Measurements from ENCODE around the gene RHOXF1. TPM values are rescaled to one million over a fixed set of nuclear protein-coding genes. Genes with fewer than 3 reads are reported as not detected.
A peak's percentile ranks its signal among the peaks of the same experiment; 100 is the strongest.
"Not testable (repeated sequence)": the region's sequence is repeated elsewhere in the genome, so short reads cannot be mapped to it uniquely, and the experiment has no call there.

The RHOXF1 gene
- total and polyA plus RNA-seq, 2 of the 8 experiments (the other 6 are each of a cell fraction or from before 2014, with no cell fraction given), result not detected

GRCh38 chrX:120158313-120158712 is 42.6 kb upstream of the RHOXF1 start, which contains the start of gene RHOXF2:
TSS of gene RHOXF2 (plus strand) at chrX:120158613. CDS start at chrX:120158751, 138 bp downstream.
- H2BK15ac ChIP-seq (ENCODE audit: low read length); H2AK5ac ChIP-seq (ENCODE audit: low read depth, low read length); H3K79me1 ChIP-seq (ENCODE audit: low read depth, low read length); H3K56ac ChIP-seq (replicated peaks; ENCODE audit: insufficient read length, low read depth, low read length); H3K27me3 ChIP-seq (replicated peaks in 1 of 4; ENCODE audit: control insufficient read depth in 3 of 4, extremely low read depth in 1 of 4, insufficient read depth in 3 of 4, low read length in 3 of 4); H3K9me3 ChIP-seq (ENCODE audit: insufficient read depth in 2 of 2, low read depth in 1 of 2, low read length in 1 of 2); H3K36me3 ChIP-seq (ENCODE audit: control insufficient read depth in 2 of 4, insufficient read depth in 4 of 4, low read length in 3 of 4); H3K4ac ChIP-seq (replicated peaks; ENCODE audit: insufficient read length, low read depth, low read length); DNase-seq (ENCODE audit: low read depth in 1 of 2, low spot score in 2 of 2); H3K27ac ChIP-seq (ENCODE audit: low read depth, low read length); H2AFZ ChIP-seq (ENCODE audit: low read length); H3K9ac ChIP-seq (replicated peaks in 1 of 4; ENCODE audit: extremely low read depth in 1 of 4, low read depth in 3 of 4, low read length in 3 of 4); CTCF ChIA-PET (ENCODE audit: partially characterized antibody); H3K4me2 ChIP-seq (ENCODE audit: insufficient read depth in 1 of 2, low read depth in 2 of 2, low read length in 2 of 2); H4K91ac ChIP-seq (replicated peaks; ENCODE audit: insufficient read length, low read length); H2BK12ac ChIP-seq (ENCODE audit: low read depth, low read length); FAIRE-seq; H2BK5ac ChIP-seq (ENCODE audit: low read depth, low read length); POLR2A ChIA-PET (ENCODE audit: partially characterized antibody); H4K20me1 ChIP-seq (replicated peaks in 1 of 2; ENCODE audit: control insufficient read depth in 1 of 2, insufficient read depth in 2 of 2, low read length in 2 of 2); H2BK120ac ChIP-seq (replicated peaks; ENCODE audit: low read depth, low read length); H3K4me3 ChIP-seq (ENCODE audit: extremely low read depth in 1 of 4, insufficient read depth in 2 of 4, low read depth in 3 of 4, low read length in 4 of 4); H3K23ac ChIP-seq (ENCODE audit: insufficient read length); H3K4me1 ChIP-seq (replicated peaks in 1 of 4; ENCODE audit: control insufficient read depth in 3 of 4, insufficient read depth in 4 of 4, low read length in 3 of 4); H4K5ac ChIP-seq (ENCODE audit: insufficient read length, low read depth, low read length); H2BK20ac ChIP-seq (ENCODE audit: low read length); H3K14ac ChIP-seq (ENCODE audit: insufficient read length); H3K79me2 ChIP-seq (ENCODE audit: control insufficient read depth in 1 of 2, insufficient read depth in 2 of 2, low read length in 2 of 2); H4K8ac ChIP-seq (ENCODE audit: extremely low read depth, insufficient read depth, low read length); H3K18ac ChIP-seq (ENCODE audit: extremely low read depth, low read length); H3K23me2 ChIP-seq (ENCODE audit: low read depth, low read length): not testable (repeated sequence)
- WGBS, 2 experiments (ENCODE audit: extremely low coverage in 1 of 2, insufficient coverage in 1 of 2, insufficient read length in 1 of 2, insufficient replicate concordance in 2 of 2, low coverage in 1 of 2, low lambda C conversion rate in 2 of 2, missing lambda C conversion rate in 1 of 2), result no CpG with 5 or more reads among the region's 15 CpGs

GRCh38 chrX:120150109-120150744 is 34.5 kb upstream of the RHOXF1 start:
- H3K4me3 ChIP-seq (ENCODE audit: extremely low read depth in 1 of 4, insufficient read depth in 2 of 4, low read depth in 3 of 4, low read length in 4 of 4); H2BK15ac ChIP-seq (ENCODE audit: low read length); H4K8ac ChIP-seq (ENCODE audit: extremely low read depth, insufficient read depth, low read length); H2AFZ ChIP-seq (ENCODE audit: low read length); POLR2A ChIA-PET (ENCODE audit: partially characterized antibody); H3K4me1 ChIP-seq (replicated peaks in 1 of 4; ENCODE audit: control insufficient read depth in 3 of 4, insufficient read depth in 4 of 4, low read length in 3 of 4); H2AK5ac ChIP-seq (ENCODE audit: low read depth, low read length); CTCF ChIA-PET (ENCODE audit: partially characterized antibody); H3K36me3 ChIP-seq (ENCODE audit: control insufficient read depth in 2 of 4, insufficient read depth in 4 of 4, low read length in 3 of 4); H3K23me2 ChIP-seq (ENCODE audit: low read depth, low read length); H2BK12ac ChIP-seq (ENCODE audit: low read depth, low read length); H3K27me3 ChIP-seq (replicated peaks in 1 of 4; ENCODE audit: control insufficient read depth in 3 of 4, extremely low read depth in 1 of 4, insufficient read depth in 3 of 4, low read length in 3 of 4); H3K79me2 ChIP-seq (ENCODE audit: control insufficient read depth in 1 of 2, insufficient read depth in 2 of 2, low read length in 2 of 2); H3K4me2 ChIP-seq (ENCODE audit: insufficient read depth in 1 of 2, low read depth in 2 of 2, low read length in 2 of 2); H4K20me1 ChIP-seq (replicated peaks in 1 of 2; ENCODE audit: control insufficient read depth in 1 of 2, insufficient read depth in 2 of 2, low read length in 2 of 2); H4K5ac ChIP-seq (ENCODE audit: insufficient read length, low read depth, low read length); H3K9ac ChIP-seq (replicated peaks in 1 of 4; ENCODE audit: extremely low read depth in 1 of 4, low read depth in 3 of 4, low read length in 3 of 4); DNase-seq (ENCODE audit: low read depth in 1 of 2, low spot score in 2 of 2); H3K14ac ChIP-seq (ENCODE audit: insufficient read length); H3K4ac ChIP-seq (replicated peaks; ENCODE audit: insufficient read length, low read depth, low read length); H4K91ac ChIP-seq (replicated peaks; ENCODE audit: insufficient read length, low read length); H2BK120ac ChIP-seq (replicated peaks; ENCODE audit: low read depth, low read length); H2BK5ac ChIP-seq (ENCODE audit: low read depth, low read length); H3K18ac ChIP-seq (ENCODE audit: extremely low read depth, low read length); H2BK20ac ChIP-seq (ENCODE audit: low read length); H3K23ac ChIP-seq (ENCODE audit: insufficient read length); H3K56ac ChIP-seq (replicated peaks; ENCODE audit: insufficient read length, low read depth, low read length); H3K79me1 ChIP-seq (ENCODE audit: low read depth, low read length); H3K27ac ChIP-seq (ENCODE audit: low read depth, low read length): not testable (repeated sequence)
- H3K9me3 ChIP-seq (ENCODE audit: insufficient read depth in 2 of 2, low read depth in 1 of 2, low read length in 1 of 2), result peaks cover 11 to 19% of the 10 kb centered on the region in 2 experiments; a peak in 3 of 4 replicates
- peak; percentile 98 for FAIRE-seq
- no CpG with 5 or more reads among the region's 12 CpGs for WGBS, 2 experiments (ENCODE audit: extremely low coverage in 1 of 2, insufficient coverage in 1 of 2, insufficient read length in 1 of 2, insufficient replicate concordance in 2 of 2, low coverage in 1 of 2, low lambda C conversion rate in 2 of 2, missing lambda C conversion rate in 1 of 2)
